Fibroblast of villous mesenchyme (primary cell): ENCODE measurements around the gene CEP295NL. TPM values are rescaled to one million over a fixed set of nuclear protein-coding genes. Genes with fewer than 3 reads are reported as not detected.
"Not testable (repeated sequence)": the region's sequence is repeated elsewhere in the genome, so short reads cannot be mapped to it uniquely, and the experiment has no call there.

Experiments
- DNase-seq: peaks from one replicate; pipeline ENCODE4 v3.0.0-alpha.2; 2010; ENCODE audit warnings: low read depth
- H3K4me3 ChIP-seq: 2 replicates; pipeline ENCODE4 v1.5.1; 2011; ENCODE audit warnings: low read depth, mild to moderate bottlenecking, low read length
- CTCF ChIP-seq: IDR thresholded peaks from 2 replicates; pipeline ENCODE4 v1.5.1; 2012; ENCODE audit warnings: low read depth, mild to moderate bottlenecking, low read length; ENCODE audit not compliant: insufficient read depth
- total RNA-seq: library from RNA; depleted of rRNA; stranded (reverse); fragments of >200 nt; gene quantifications from 2 replicates; pipeline ENCODE4 v1.2.3, GENCODE V29; 2012

The CEP295NL gene
- total RNA-seq, 1 donor: 5.6 TPM

GRCh38 chr17:78882540-78883088, 20.4 kb downstream of the CEP295NL start:
- TF ChIP-seq CTCF: no peak
- peak; percentile 39 for DNase-seq
- H3K4me3 ChIP-seq: no peak overlapping the region

- DNase-seq: peak; percentile 99
- TF ChIP-seq CTCF: peak; percentile 3
- peak overlapping the region; percentile 47 for H3K4me3 ChIP-seq
Measured at GRCh38 chr17:78879635-78880186, 23.3 kb downstream of the CEP295NL start.

- peak overlapping the region; percentile 47 for H3K4me3 ChIP-seq
- DNase-seq: no peak
- no peak for TF ChIP-seq CTCF
Measured at GRCh38 chr17:78878871-78879527, 24.0 kb downstream of the CEP295NL start.

GRCh38 chr17:78878261-78878660, 24.7 kb downstream of the CEP295NL start:
- TF ChIP-seq CTCF: no peak
- DNase-seq: no peak
- H3K4me3 ChIP-seq: no peak overlapping the region

- not testable (repeated sequence) for H3K4me3 ChIP-seq
Measured at GRCh38 chr17:78876954-78877517, 26.0 kb downstream of the CEP295NL start.

GRCh38 chr17:78876094-78876597, 26.9 kb downstream of the CEP295NL start:
- no peak for DNase-seq
- no peak overlapping the region for H3K4me3 ChIP-seq
- no peak for TF ChIP-seq CTCF

More at GRCh38 chr17:78876954-78877517, 26.0 kb downstream of the CEP295NL start:
- DNase-seq: not testable (repeated sequence)
